Measurements from ENCODE around the gene MGAT5B.

GRCh38 chr17:76937238-76937637, 69.0 kb downstream of the MGAT5B start:
- TF ChIP-seq EZH2phosphoT487 (IDR thresholded peaks at IDR 0.05; ENCODE audit: borderline replicate concordance, low read length): no peak
- TF ChIP-seq, protein P1, sequence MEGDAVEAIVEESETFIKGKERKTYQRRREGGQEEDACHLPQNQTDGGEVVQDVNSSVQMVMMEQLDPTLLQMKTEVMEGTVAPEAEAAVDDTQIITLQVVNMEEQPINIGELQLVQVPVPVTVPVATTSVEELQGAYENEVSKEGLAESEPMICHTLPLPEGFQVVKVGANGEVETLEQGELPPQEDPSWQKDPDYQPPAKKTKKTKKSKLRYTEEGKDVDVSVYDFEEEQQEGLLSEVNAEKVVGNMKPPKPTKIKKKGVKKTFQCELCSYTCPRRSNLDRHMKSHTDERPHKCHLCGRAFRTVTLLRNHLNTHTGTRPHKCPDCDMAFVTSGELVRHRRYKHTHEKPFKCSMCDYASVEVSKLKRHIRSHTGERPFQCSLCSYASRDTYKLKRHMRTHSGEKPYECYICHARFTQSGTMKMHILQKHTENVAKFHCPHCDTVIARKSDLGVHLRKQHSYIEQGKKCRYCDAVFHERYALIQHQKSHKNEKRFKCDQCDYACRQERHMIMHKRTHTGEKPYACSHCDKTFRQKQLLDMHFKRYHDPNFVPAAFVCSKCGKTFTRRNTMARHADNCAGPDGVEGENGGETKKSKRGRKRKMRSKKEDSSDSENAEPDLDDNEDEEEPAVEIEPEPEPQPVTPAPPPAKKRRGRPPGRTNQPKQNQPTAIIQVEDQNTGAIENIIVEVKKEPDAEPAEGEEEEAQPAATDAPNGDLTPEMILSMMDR (conservative IDR thresholded peaks at IDR 0.05; ENCODE audit: low read depth, low read length): no peak
- TF ChIP-seq EZH2 (IDR thresholded peaks at IDR 0.05; ENCODE audit: low read length, unreplicated experiment): no peak
